Astrocyte (in vitro differentiated cells and primary cell): ENCODE data around the gene ZMYND8. TPM values are rescaled to one million over a fixed set of nuclear protein-coding genes. Genes with fewer than 3 reads are reported as not detected.

Experiments used
- DNase-seq: peaks from one replicate; pipeline ENCODE4 v3.0.0-alpha.2; 2010; ENCODE audit warnings: low read depth
- FAIRE-seq: peaks from 2 replicates; lab custom pipeline; 2011; peaks lifted over from hg19 to GRCh38; lab: Jason Lieb, UNC
- H2AFZ ChIP-seq: 2 replicates; pipeline ENCODE4 v1.6.0; 2012; ENCODE audit warnings: low read depth, low read length, inconsistent platforms
- H3K27ac ChIP-seq: 2 replicates; pipeline ENCODE4 v1.5.1; 2011; ENCODE audit warnings: low read depth, low read length, inconsistent platforms
- H3K27me3 ChIP-seq: 2 replicates; pipeline ENCODE4 v1.6.0; 2011; ENCODE audit warnings: low read length, inconsistent platforms; ENCODE audit not compliant: insufficient read depth
- H3K36me3 ChIP-seq: 2 replicates; pipeline ENCODE4 v1.5.1; 2011; ENCODE audit warnings: low read length, inconsistent platforms; ENCODE audit not compliant: insufficient read depth
- H3K4me1 ChIP-seq: 2 replicates; pipeline ENCODE4 v1.5.1; 2011; ENCODE audit warnings: low read length, inconsistent platforms; ENCODE audit not compliant: insufficient read depth
- H3K4me2 ChIP-seq: 2 replicates; pipeline ENCODE4 v1.6.0; 2012; ENCODE audit warnings: low read length, inconsistent platforms
- H3K4me3 ChIP-seq: 2 replicates; pipeline ENCODE4 v1.5.1; 2011; ENCODE audit warnings: low read depth, mild to moderate bottlenecking, low read length, inconsistent platforms; ENCODE audit not compliant: insufficient read depth
- H3K79me2 ChIP-seq: 2 replicates; pipeline ENCODE4 v1.6.0; 2012; ENCODE audit warnings: mild to moderate bottlenecking, low read length, inconsistent platforms; ENCODE audit not compliant: insufficient read depth
- H3K9ac ChIP-seq: 2 replicates; pipeline ENCODE4 v1.6.0; 2012; ENCODE audit warnings: mild to moderate bottlenecking, low read length, inconsistent platforms
- H3K9me3 ChIP-seq: 2 replicates; pipeline ENCODE4 v1.5.1; 2012; ENCODE audit warnings: low read depth, mild to moderate bottlenecking, low read length, inconsistent platforms; ENCODE audit not compliant: insufficient read depth
- H4K20me1 ChIP-seq: 2 replicates; pipeline ENCODE4 v1.6.0; 2012; ENCODE audit warnings: low read length, inconsistent platforms; ENCODE audit not compliant: insufficient read depth
- H3K27ac Mint-ChIP-seq: one replicate; pipeline ENCODE4 v1.8.0; 2021; ENCODE audit warnings: mild to moderate bottlenecking, mixed read lengths; ENCODE audit not compliant: unreplicated experiment
- H3K27me3 Mint-ChIP-seq: one replicate; pipeline ENCODE4 v1.8.0; 2021; ENCODE audit warnings: low read depth, mixed read lengths; ENCODE audit not compliant: unreplicated experiment
- H3K36me3 Mint-ChIP-seq: one replicate; pipeline ENCODE4 v1.8.0; 2021; ENCODE audit warnings: low read depth, mixed read lengths; ENCODE audit not compliant: unreplicated experiment
- H3K4me1 Mint-ChIP-seq: one replicate; pipeline ENCODE4 v1.8.0; 2021; ENCODE audit warnings: low read depth, mixed read lengths; ENCODE audit not compliant: unreplicated experiment
- H3K4me3 Mint-ChIP-seq: one replicate; pipeline ENCODE4 v1.8.0; 2021; ENCODE audit warnings: mild to moderate bottlenecking, moderate library complexity, mixed read lengths; ENCODE audit not compliant: unreplicated experiment
- H3K9me3 Mint-ChIP-seq: one replicate; pipeline ENCODE4 v1.8.0; 2021; ENCODE audit warnings: mild to moderate bottlenecking, mixed read lengths; ENCODE audit not compliant: unreplicated experiment
- CTCF ChIP-seq: IDR thresholded peaks from 2 replicates; pipeline ENCODE4 v1.5.1; 2011; ENCODE audit warnings: low read depth, mild to moderate bottlenecking, inconsistent platforms, low read length, moderate library complexity; ENCODE audit not compliant: insufficient read depth
- EZH2 ChIP-seq: IDR thresholded peaks from 2 replicates; pipeline ENCODE4 v1.6.1; 2012; ENCODE audit warnings: mild to moderate bottlenecking, low read length, inconsistent platforms; ENCODE audit not compliant: insufficient read depth
- total RNA-seq: library from RNA; stranded (reverse); gene quantifications from 2 replicates; pipeline ENCODE4 v1.2.1, GENCODE V29; 2021

The ZMYND8 gene
- total RNA-seq, 1 donor from 2014 or later, result 45.8 TPM

- H4K20me1 ChIP-seq, result no peaks in the 10 kb centered on the region
- Mint-ChIP-seq H3K4me1 (peaks cover 3% of the 10 kb centered on the region), H3K36me3 (peaks cover 28% of the 10 kb centered on the region), H3K27me3 (no peaks in the 10 kb centered on the region), H3K27ac (no peak overlapping the region), H3K9me3 (no peaks in the 10 kb centered on the region), H3K4me3 (no peak overlapping the region)
- H3K4me1 ChIP-seq, result no peaks in the 10 kb centered on the region
- H3K27ac ChIP-seq, result no peak overlapping the region
- no peak for TF ChIP-seq EZH2
- no peak for TF ChIP-seq CTCF
- no peaks in the 10 kb centered on the region for H3K27me3 ChIP-seq
- H3K4me2 ChIP-seq, result no peak overlapping the region
- H3K79me2 ChIP-seq, result no peaks in the 10 kb centered on the region
- peaks cover 41% of the 10 kb centered on the region for H3K36me3 ChIP-seq
- DNase-seq (no peak), FAIRE-seq (no peak)
- H3K9ac ChIP-seq, result no peak overlapping the region
- H3K9me3 ChIP-seq, result no peaks in the 10 kb centered on the region
- no peak overlapping the region for H3K4me3 ChIP-seq
- no peak overlapping the region for H2AFZ ChIP-seq
Observed at GRCh38 chr20:47222468-47223119, 133.9 kb downstream of the ZMYND8 start.

DNA sequence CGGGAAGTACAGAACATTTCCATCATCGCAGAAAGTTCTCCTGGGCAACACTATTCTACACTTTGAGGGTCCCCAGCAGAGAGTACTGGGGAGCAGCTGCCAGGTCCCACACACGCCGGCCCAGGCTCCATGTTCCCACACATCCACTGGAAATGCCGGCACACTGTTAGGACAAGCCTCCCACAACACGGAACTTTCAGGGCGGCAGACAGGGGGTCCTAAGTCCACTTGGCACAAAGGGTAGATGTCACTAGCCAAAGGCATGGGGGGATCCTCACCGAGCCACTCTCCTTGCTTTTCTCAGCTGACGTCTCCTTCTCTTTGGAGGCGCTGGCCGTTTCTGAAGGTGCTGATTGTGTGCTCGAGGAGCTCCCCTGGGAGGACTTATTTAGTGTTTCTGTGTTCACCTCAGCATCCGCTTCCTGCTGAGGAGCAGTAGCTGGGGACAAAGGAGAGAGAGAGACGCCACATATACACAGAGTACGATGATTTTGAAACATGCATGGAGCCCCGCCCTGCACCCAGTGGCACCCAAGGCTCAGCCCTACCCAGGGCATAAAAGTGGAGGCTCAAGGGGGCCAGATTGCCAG, 135.4 kb downstream of the ZMYND8 start:
- Histone ChIP-seq H4K20me1 (no peaks in the 10 kb centered on the region), H3K9ac (no peak overlapping the region), H3K4me1 (no peaks in the 10 kb centered on the region), H3K27ac (no peak overlapping the region), H3K27me3 (no peaks in the 10 kb centered on the region), H3K36me3 (peaks cover 35% of the 10 kb centered on the region), H3K4me2 (no peak overlapping the region), H3K9me3 (no peaks in the 10 kb centered on the region), H2AFZ (no peak overlapping the region), H3K79me2 (no peaks in the 10 kb centered on the region), H3K4me3 (no peak overlapping the region)
- DNase-seq (no peak), FAIRE-seq (no peak)
- Mint-ChIP-seq H3K36me3 (peaks cover 23% of the 10 kb centered on the region), H3K9me3 (no peaks in the 10 kb centered on the region), H3K4me1 (no peaks in the 10 kb centered on the region), H3K27me3 (no peaks in the 10 kb centered on the region), H3K27ac (no peak overlapping the region), H3K4me3 (no peak overlapping the region)
- no peak for TF ChIP-seq EZH2

DNA sequence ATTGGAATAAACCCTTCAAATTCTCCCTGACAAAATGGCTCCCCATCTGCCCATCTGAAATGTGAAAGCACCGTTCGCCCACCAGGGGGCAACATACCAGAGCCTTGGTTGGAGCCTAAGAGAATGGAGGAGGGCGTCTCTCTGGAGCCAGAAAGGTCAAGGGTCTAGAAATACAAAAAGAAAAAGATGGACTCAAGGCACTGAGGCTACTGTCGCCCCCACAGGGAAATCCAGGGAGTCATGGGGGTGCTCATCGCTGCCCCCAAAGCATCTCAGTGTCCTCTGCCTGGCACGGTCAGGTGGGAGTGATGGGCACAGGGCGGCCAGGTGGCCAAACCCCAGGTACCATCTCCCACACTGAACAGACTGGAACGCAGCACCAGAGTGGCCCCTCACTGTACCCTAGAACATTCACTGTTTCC, 136.3 kb downstream of the ZMYND8 start:
- Histone ChIP-seq H2AFZ (no peak overlapping the region), H3K4me3 (no peak overlapping the region), H3K4me1 (no peaks in the 10 kb centered on the region), H3K27me3 (no peaks in the 10 kb centered on the region), H3K4me2 (no peak overlapping the region), H3K36me3 (peaks cover 34% of the 10 kb centered on the region), H3K9ac (no peak overlapping the region), H4K20me1 (no peaks in the 10 kb centered on the region), H3K27ac (no peak overlapping the region), H3K79me2 (no peaks in the 10 kb centered on the region), H3K9me3 (no peaks in the 10 kb centered on the region)
- no peaks in the 10 kb centered on the region for H3K9me3 Mint-ChIP-seq
- H3K27me3 Mint-ChIP-seq, result no peaks in the 10 kb centered on the region
- no peaks in the 10 kb centered on the region for H3K4me1 Mint-ChIP-seq
- H3K36me3 Mint-ChIP-seq, result peaks cover 23% of the 10 kb centered on the region
- no peak for DNase-seq
- TF ChIP-seq EZH2 (no peak), CTCF (peak; percentile 54)
- no peak overlapping the region for H3K4me3 Mint-ChIP-seq
- no peak for FAIRE-seq
- no peak overlapping the region for H3K27ac Mint-ChIP-seq
